HL-60 (cell line): ENCODE data around the gene MMP24.

ENCODE experiments used
- CTCF ChIP-seq: IDR thresholded peaks from one replicate; pipeline ENCODE4 v1.5.1; 2011; ENCODE audit warnings: low read length, control low read depth, inconsistent platforms; ENCODE audit not compliant: insufficient read depth
- POLR2AphosphoS5 ChIP-seq: IDR thresholded peaks from 2 replicates; pipeline ENCODE4 v1.6.1; 2012; ENCODE audit warnings: low read depth

GRCh38 chr20:35281506-35282101, 55.1 kb downstream of the MMP24 start:
- TF ChIP-seq POLR2AphosphoS5 (no peak), CTCF (no peak)
